Measurements from ENCODE around the gene CACNA2D4.

The CACNA2D4 gene

DNA sequence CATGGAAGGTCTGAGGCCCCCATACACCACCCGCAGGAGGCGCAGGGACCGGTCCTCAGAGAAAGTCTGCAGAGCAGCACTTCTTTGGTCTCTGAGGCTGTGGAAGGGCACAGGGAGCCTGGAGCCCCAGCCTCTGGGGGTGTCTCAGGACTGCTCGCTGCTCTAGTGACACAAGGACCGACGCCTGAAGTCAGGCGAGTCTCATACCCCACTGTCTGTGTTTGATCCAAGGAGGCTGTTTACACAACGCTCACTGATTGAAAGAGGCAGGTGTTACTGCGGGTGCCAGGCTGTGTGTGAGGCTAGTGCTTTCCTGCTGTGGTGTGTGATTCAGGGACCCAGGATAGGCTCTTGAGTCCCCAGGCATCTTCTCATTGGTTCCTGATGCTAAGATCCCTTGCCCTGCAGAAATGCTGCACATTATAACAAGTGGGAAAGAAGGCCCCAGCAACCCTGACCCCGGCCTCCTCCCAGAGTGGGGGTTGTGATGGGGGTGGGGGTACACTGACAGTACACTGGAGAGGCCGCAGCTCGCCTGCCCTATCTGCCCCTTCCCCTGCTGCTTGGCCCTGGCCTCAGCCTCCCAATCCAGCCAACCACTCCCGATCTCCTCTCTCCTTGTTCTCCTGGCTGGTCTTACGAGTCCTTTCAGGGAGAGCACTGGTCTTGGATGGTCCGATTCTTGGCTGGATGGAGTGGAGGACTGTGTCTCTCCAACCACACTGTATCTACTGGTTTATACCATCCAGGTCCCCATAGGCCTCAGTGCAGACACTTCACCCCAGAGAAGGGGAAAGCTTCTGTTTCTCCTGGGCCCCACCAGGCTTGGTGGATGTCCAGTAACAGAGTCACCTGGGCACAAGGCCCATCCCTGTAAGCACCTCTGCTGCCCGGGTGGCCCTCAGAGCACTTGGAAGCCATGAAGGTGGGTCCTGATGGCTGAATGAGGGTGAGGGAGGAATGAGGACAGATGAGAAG is 6.6 kb downstream of the CACNA2D4 start:
- Histone ChIP-seq H3K9me3 (ENCODE audit: control insufficient read depth in 2 of 2, low read length in 2 of 2) (no peaks in the 10 kb centered on the region), H3K9ac (ENCODE audit: low read depth in 1 of 2, low read length in 2 of 2) (no peak overlapping the region), H3K27me3 (ENCODE audit: control insufficient read depth in 2 of 2, insufficient read depth in 2 of 2, low read length in 2 of 2) (peaks cover 0 to 2% of the 10 kb centered on the region in 2 donors), H3K36me3 (ENCODE audit: control insufficient read depth in 2 of 2, insufficient read depth in 2 of 2, low read length in 2 of 2) (no peaks in the 10 kb centered on the region), H3K27ac (ENCODE audit: low read depth in 2 of 2, low read length in 2 of 2) (no peak overlapping the region), H3K4me1 (ENCODE audit: control insufficient read depth in 2 of 2, insufficient read depth in 2 of 2, low read length in 2 of 2) (peaks cover 3 to 4% of the 10 kb centered on the region in 2 donors), H3K4me3 (ENCODE audit: low read length in 2 of 2) (no peak overlapping the region)

DNA sequence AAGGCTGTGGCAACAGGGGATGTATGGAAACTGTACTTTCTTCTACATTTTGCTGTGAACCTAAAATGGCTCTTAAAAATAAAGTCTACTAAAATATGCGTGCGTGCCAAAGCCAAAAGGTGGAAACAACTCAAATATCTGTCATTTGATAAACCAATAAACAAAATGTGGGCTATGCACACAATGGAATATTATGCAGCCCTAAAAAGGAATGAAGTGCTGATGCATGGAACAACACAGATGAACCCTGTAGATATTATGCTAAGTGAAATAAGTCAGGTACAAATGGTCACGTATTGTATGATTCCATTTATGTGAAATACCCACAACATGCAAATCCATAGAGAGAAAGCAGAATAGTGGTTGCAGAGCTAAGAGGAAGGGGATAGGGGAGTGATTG is 8.0 kb downstream of the CACNA2D4 start:
- Histone ChIP-seq H3K9ac (ENCODE audit: low read depth in 1 of 2, low read length in 2 of 2) (no peak overlapping the region), H3K27me3 (ENCODE audit: control insufficient read depth in 2 of 2, insufficient read depth in 2 of 2, low read length in 2 of 2) (peaks cover 0 to 2% of the 10 kb centered on the region in 2 donors), H3K4me1 (ENCODE audit: control insufficient read depth in 2 of 2, insufficient read depth in 2 of 2, low read length in 2 of 2) (peaks cover 3 to 4% of the 10 kb centered on the region in 2 donors), H3K27ac (ENCODE audit: low read depth in 2 of 2, low read length in 2 of 2) (no peak overlapping the region), H3K36me3 (ENCODE audit: control insufficient read depth in 2 of 2, insufficient read depth in 2 of 2, low read length in 2 of 2) (no peaks in the 10 kb centered on the region), H3K4me3 (ENCODE audit: low read length in 2 of 2) (no peak overlapping the region), H3K9me3 (ENCODE audit: control insufficient read depth in 2 of 2, low read length in 2 of 2) (no peaks in the 10 kb centered on the region)

DNA sequence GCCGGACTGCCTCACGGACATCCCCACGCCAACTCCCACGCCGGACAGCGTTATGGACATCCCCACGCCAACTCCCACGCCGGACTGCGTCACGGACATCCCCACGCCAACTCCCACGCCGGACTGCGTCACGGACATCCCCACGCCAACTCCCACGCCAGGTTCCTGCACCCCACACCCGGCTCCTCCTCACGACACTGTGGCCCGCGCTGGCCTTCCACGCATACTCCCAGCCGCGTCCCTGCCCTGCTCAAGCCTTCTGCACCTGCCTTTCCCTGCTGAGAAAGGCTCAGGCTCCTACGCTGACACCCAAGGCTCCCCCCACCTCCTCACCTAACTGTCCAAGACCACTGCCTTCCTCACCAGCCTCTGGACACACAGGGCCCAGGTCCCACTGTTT is 9.7 kb downstream of the CACNA2D4 start:
- Histone ChIP-seq H3K4me1 (ENCODE audit: control insufficient read depth in 2 of 2, insufficient read depth in 2 of 2, low read length in 2 of 2) (peaks cover 3 to 4% of the 10 kb centered on the region in 2 donors), H3K27me3 (ENCODE audit: control insufficient read depth in 2 of 2, insufficient read depth in 2 of 2, low read length in 2 of 2) (peaks cover 0 to 2% of the 10 kb centered on the region in 2 donors), H3K9ac (ENCODE audit: low read depth in 1 of 2, low read length in 2 of 2) (no peak overlapping the region), H3K36me3 (ENCODE audit: control insufficient read depth in 2 of 2, insufficient read depth in 2 of 2, low read length in 2 of 2) (no peaks in the 10 kb centered on the region), H3K4me3 (ENCODE audit: low read length in 2 of 2) (no peak overlapping the region), H3K9me3 (ENCODE audit: control insufficient read depth in 2 of 2, low read length in 2 of 2) (peaks cover 0 to 5% of the 10 kb centered on the region in 2 donors), H3K27ac (ENCODE audit: low read depth in 2 of 2, low read length in 2 of 2) (no peak overlapping the region)

DNA sequence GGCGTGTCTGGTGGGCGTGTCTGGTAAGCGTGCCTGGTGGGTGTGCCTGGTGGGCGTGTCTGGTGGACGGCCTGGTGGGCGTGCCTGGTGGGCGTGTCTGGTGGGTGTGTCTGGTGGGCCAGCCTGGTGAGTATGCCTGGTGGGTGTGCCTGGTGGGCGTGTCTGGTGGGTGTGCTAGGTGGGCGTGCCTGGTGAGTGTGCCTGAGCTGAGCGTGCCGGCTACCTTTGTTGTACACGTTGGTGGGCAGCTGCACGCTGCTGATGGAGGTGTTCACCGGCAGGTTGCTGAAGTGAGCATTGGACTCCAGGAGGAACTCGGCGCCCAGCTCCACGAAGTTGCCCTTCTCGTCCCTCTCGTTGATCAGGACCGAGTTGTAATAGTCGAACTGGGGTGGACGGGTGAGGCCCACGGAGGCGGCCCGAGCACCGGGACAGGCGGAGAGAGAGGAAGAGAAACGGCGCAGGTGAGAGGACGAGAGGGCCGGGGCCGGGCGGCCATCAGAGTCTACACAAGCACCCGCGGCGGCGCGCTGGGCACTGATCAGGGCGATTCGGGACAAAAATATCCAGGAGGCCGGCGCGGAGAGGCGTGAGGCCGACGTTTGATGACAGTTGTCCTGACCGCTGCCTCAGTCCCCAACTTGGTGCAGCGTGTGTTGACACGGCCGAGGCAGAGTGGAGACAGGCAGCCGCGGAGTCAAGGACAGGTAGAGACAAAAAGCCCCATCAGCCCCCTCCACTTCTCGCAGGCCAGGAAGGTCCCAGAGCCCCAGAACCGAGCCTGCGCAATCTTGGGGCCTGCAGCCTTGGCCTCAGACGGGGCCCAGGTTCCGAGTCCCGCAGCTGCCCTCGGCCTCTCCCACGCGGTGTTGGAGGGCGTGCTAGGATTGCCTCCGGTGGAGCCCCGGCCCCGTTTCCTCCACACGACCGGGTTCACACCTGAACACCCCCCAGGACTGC is 10.5 kb downstream of the CACNA2D4 start:
- peaks cover 0 to 5% of the 10 kb centered on the region in 2 donors for H3K9me3 ChIP-seq (ENCODE audit: control insufficient read depth in 2 of 2, low read length in 2 of 2)
- peaks cover 3 to 4% of the 10 kb centered on the region in 2 donors for H3K4me1 ChIP-seq (ENCODE audit: control insufficient read depth in 2 of 2, insufficient read depth in 2 of 2, low read length in 2 of 2)
- peaks cover 0 to 1% of the 10 kb centered on the region in 2 donors for H3K27me3 ChIP-seq (ENCODE audit: control insufficient read depth in 2 of 2, insufficient read depth in 2 of 2, low read length in 2 of 2)
- H3K4me3 ChIP-seq (ENCODE audit: low read length in 2 of 2) = peak overlapping the region; percentile 43 to 48
- H3K36me3 ChIP-seq (ENCODE audit: control insufficient read depth in 2 of 2, insufficient read depth in 2 of 2, low read length in 2 of 2) = no peaks in the 10 kb centered on the region
- no peak overlapping the region for H3K27ac ChIP-seq (ENCODE audit: low read depth in 2 of 2, low read length in 2 of 2)
- peak overlapping the region in 1 of 2 donors; percentile 39 for H3K9ac ChIP-seq (ENCODE audit: low read depth in 1 of 2, low read length in 2 of 2)

DNA sequence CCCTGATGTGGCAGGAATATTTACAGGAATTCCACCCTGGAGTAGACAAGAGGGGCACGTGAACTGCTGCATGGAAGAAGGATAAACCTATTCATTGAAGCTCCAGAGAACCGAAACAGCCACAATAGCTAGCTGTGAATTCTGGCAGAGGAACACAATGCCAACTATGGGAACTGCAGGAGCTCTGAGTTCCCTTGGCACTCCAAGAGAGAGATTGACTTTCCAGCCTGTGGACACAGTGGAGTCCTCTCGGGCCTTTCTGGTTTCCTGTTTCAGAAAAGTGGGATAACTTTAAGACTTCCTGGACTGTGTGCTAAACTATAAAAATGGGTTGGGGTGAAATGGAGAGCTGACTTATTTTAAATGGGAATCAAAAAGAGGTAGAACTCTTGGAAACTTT is 11.9 kb downstream of the CACNA2D4 start:
- no peak overlapping the region for H3K4me3 ChIP-seq (ENCODE audit: low read length in 2 of 2)
- no peaks in the 10 kb centered on the region for H3K36me3 ChIP-seq (ENCODE audit: control insufficient read depth in 2 of 2, insufficient read depth in 2 of 2, low read length in 2 of 2)
- no peak overlapping the region for H3K27ac ChIP-seq (ENCODE audit: low read depth in 2 of 2, low read length in 2 of 2)
- H3K27me3 ChIP-seq (ENCODE audit: control insufficient read depth in 2 of 2, insufficient read depth in 2 of 2, low read length in 2 of 2) = no peaks in the 10 kb centered on the region
- peaks cover 3 to 4% of the 10 kb centered on the region in 2 donors for H3K4me1 ChIP-seq (ENCODE audit: control insufficient read depth in 2 of 2, insufficient read depth in 2 of 2, low read length in 2 of 2)
- H3K9me3 ChIP-seq (ENCODE audit: control insufficient read depth in 2 of 2, low read length in 2 of 2) = peaks cover 0 to 5% of the 10 kb centered on the region in 2 donors
- no peak overlapping the region for H3K9ac ChIP-seq (ENCODE audit: low read depth in 1 of 2, low read length in 2 of 2)

DNA sequence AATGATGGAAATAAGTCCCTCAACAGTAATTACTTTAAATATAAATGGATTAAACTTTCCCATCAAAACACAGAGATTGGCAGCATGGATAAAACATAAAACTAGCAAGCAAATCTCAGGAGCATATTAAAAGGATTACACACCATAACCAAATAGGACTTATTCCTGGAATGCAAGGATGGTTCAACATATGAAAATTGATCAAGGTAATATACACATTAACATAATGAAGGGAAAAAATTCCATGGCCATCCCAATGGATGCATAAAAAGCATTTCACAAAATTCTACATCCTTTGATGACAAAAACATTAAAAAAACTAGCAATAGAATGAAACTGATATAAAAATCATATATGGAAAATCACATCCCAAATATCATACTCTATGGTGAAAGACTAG is 13.6 kb downstream of the CACNA2D4 start:
- Histone ChIP-seq H3K9ac (ENCODE audit: low read depth in 1 of 2, low read length in 2 of 2) (no peak overlapping the region), H3K36me3 (ENCODE audit: control insufficient read depth in 2 of 2, insufficient read depth in 2 of 2, low read length in 2 of 2) (no peaks in the 10 kb centered on the region), H3K27me3 (ENCODE audit: control insufficient read depth in 2 of 2, insufficient read depth in 2 of 2, low read length in 2 of 2) (no peaks in the 10 kb centered on the region), H3K27ac (ENCODE audit: low read depth in 2 of 2, low read length in 2 of 2) (no peak overlapping the region), H3K4me3 (ENCODE audit: low read length in 2 of 2) (no peak overlapping the region), H3K9me3 (ENCODE audit: control insufficient read depth in 2 of 2, low read length in 2 of 2) (peaks cover 0 to 5% of the 10 kb centered on the region in 2 donors), H3K4me1 (ENCODE audit: control insufficient read depth in 2 of 2, insufficient read depth in 2 of 2, low read length in 2 of 2) (peaks cover 3 to 4% of the 10 kb centered on the region in 2 donors)

DNA sequence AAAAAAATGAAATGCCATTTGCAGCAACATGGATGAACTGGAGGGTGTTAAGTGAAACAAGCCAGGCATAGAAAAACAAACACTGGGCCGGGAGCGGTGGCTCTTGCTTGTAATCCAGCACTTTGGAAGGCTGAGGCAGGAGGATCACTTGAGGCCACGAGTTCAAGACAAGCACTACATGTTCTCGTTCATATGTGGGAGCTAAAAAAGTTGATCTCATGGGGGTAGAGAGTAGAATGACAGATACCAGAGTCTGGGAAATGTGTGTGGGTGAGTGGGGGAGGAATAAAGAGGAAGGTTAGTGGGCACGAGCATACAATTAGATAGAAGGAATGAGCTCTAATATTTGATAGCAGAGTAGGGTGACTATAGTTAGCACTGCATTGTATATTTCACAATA is 21.5 kb downstream of the CACNA2D4 start:
- Histone ChIP-seq H3K9ac (ENCODE audit: low read depth in 1 of 2, low read length in 2 of 2) (no peak overlapping the region), H3K27me3 (ENCODE audit: control insufficient read depth in 2 of 2, insufficient read depth in 2 of 2, low read length in 2 of 2) (no peaks in the 10 kb centered on the region), H3K4me3 (ENCODE audit: low read length in 2 of 2) (no peak overlapping the region), H3K36me3 (ENCODE audit: control insufficient read depth in 2 of 2, insufficient read depth in 2 of 2, low read length in 2 of 2) (no peaks in the 10 kb centered on the region), H3K4me1 (ENCODE audit: control insufficient read depth in 2 of 2, insufficient read depth in 2 of 2, low read length in 2 of 2) (no peaks in the 10 kb centered on the region), H3K9me3 (ENCODE audit: control insufficient read depth in 2 of 2, low read length in 2 of 2) (no peaks in the 10 kb centered on the region), H3K27ac (ENCODE audit: low read depth in 2 of 2, low read length in 2 of 2) (no peak overlapping the region)

DNA sequence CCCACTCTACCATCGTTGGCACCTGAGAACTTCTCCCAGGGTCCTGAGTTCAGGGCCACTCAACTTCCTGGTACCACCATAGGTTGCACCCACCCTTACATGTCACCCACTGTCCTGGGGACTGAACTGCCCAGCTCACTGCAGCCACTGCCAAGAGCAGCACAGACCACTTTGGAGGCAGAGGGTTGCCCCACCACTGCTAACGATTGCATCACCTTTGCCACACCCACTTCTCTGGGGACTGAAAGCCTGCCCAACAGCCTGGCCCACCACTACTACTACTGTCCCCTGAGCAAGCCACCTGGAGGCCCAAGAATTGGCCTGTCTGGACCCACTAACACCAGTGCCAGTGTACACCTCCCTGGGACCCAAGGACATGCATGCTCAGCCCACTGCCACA is 27.6 kb downstream of the CACNA2D4 start:
- no peaks in the 10 kb centered on the region for H3K4me1 ChIP-seq (ENCODE audit: control insufficient read depth in 2 of 2, insufficient read depth in 2 of 2, low read length in 2 of 2)
- no peak overlapping the region for H3K9ac ChIP-seq (ENCODE audit: low read depth in 1 of 2, low read length in 2 of 2)
- H3K9me3 ChIP-seq (ENCODE audit: control insufficient read depth in 2 of 2, low read length in 2 of 2) = no peaks in the 10 kb centered on the region
- H3K4me3 ChIP-seq (ENCODE audit: low read length in 2 of 2) = no peak overlapping the region
- H3K27ac ChIP-seq (ENCODE audit: low read depth in 2 of 2, low read length in 2 of 2) = no peak overlapping the region
- no peaks in the 10 kb centered on the region for H3K36me3 ChIP-seq (ENCODE audit: control insufficient read depth in 2 of 2, insufficient read depth in 2 of 2, low read length in 2 of 2)
- H3K27me3 ChIP-seq (ENCODE audit: control insufficient read depth in 2 of 2, insufficient read depth in 2 of 2, low read length in 2 of 2) = no peaks in the 10 kb centered on the region

DNA sequence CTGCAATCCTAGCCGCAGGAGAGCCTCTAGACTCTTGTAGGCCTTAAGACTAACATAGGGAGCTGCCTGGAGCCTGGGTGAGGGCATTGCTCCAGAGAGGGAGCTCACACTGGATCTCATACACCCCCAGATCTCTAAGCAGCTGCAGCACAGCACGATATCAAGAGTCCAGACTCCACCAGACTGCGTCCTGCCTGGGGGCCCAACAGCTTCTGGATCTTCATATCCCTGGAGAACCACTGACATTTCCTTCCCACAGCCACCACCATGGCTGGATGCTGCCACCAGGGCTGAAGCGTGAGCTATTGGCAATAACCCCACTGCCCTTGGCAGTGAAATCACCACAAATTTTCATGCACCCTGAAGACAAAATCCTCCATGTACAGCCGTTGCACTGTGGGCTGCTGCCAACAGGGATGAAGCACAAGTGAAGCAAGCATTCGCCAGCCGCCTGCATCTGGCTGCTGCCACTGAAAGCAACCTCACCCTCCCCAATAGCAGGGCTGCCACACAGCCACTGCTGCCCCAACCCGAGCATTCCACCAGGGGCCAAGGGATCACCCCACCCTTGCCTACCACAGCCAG is 28.2 kb downstream of the CACNA2D4 start:
- Histone ChIP-seq H3K9ac (ENCODE audit: low read depth in 1 of 2, low read length in 2 of 2) (no peak overlapping the region), H3K9me3 (ENCODE audit: control insufficient read depth in 2 of 2, low read length in 2 of 2) (no peaks in the 10 kb centered on the region), H3K4me1 (ENCODE audit: control insufficient read depth in 2 of 2, insufficient read depth in 2 of 2, low read length in 2 of 2) (peaks cover 0 to 2% of the 10 kb centered on the region in 2 donors), H3K27ac (ENCODE audit: low read depth in 2 of 2, low read length in 2 of 2) (no peak overlapping the region), H3K27me3 (ENCODE audit: control insufficient read depth in 2 of 2, insufficient read depth in 2 of 2, low read length in 2 of 2) (no peaks in the 10 kb centered on the region), H3K36me3 (ENCODE audit: control insufficient read depth in 2 of 2, insufficient read depth in 2 of 2, low read length in 2 of 2) (no peaks in the 10 kb centered on the region), H3K4me3 (ENCODE audit: low read length in 2 of 2) (no peak overlapping the region)

Data from mucosa of rectum (tissue), 2 donors.